GM06990 (cell line): Measurements from ENCODE around the gene KRT81.

Experiments used
- DNase-seq: peaks from one replicate; pipeline ENCODE4 v3.0.0-alpha.2; 2011; ENCODE audit not compliant: insufficient read length; ENCODE audit errors: extremely low read depth
- H3K27me3 ChIP-seq: replicated peaks from 2 replicates; pipeline ENCODE4 v1.6.0; 2011; ENCODE audit warnings: low read length; ENCODE audit not compliant: control insufficient read depth, insufficient read depth
- H3K36me3 ChIP-seq: 2 replicates; pipeline ENCODE4 v1.5.1; 2011; ENCODE audit warnings: low read length; ENCODE audit not compliant: control insufficient read depth, insufficient read depth
- H3K4me3 ChIP-seq: replicated peaks from 2 replicates; pipeline ENCODE4 v1.5.1; 2011; ENCODE audit warnings: low read depth, mild to moderate bottlenecking, control low read depth, low read length
- CTCF ChIP-seq: IDR thresholded peaks from 2 replicates; pipeline ENCODE4 v1.5.1; 2011; ENCODE audit warnings: low read length, control low read depth, mild to moderate bottlenecking, inconsistent platforms; ENCODE audit not compliant: insufficient read depth, poor library complexity, severe bottlenecking

The KRT81 gene

GRCh38 chr12:52280319-52280795 lies 11.0 kb downstream of the KRT81 start:
- Histone ChIP-seq H3K36me3 (no peaks in the 10 kb centered on the region), H3K4me3 (no peak overlapping the region), H3K27me3 (no peaks in the 10 kb centered on the region; the same call in 1 of the 2 replicates)
- DNase-seq: no peak
- no peak for TF ChIP-seq CTCF

GRCh38 chr12:52279422-52280318 lies 11.7 kb downstream of the KRT81 start:
- Histone ChIP-seq H3K4me3 (no peak overlapping the region), H3K36me3 (no peaks in the 10 kb centered on the region), H3K27me3 (no peaks in the 10 kb centered on the region; the same call in 1 of the 2 replicates)
- no peak for DNase-seq
- no peak for TF ChIP-seq CTCF

GRCh38 chr12:52278575-52279421 lies 12.5 kb downstream of the KRT81 start:
- H3K4me3 ChIP-seq: no peak overlapping the region
- TF ChIP-seq CTCF: peak; percentile 98
- H3K36me3 ChIP-seq: no peaks in the 10 kb centered on the region
- peak; percentile 78 for DNase-seq
- no peaks in the 10 kb centered on the region; the same call in 1 of the 2 replicates for H3K27me3 ChIP-seq

- Histone ChIP-seq H3K4me3 (no peak overlapping the region), H3K27me3 (no peaks in the 10 kb centered on the region; the same call in 1 of the 2 replicates), H3K36me3 (no peaks in the 10 kb centered on the region)
- no peak for TF ChIP-seq CTCF
- DNase-seq: no peak
Observed at GRCh38 chr12:52277486-52278245, 13.7 kb downstream of the KRT81 start.

- no peak for TF ChIP-seq CTCF
- Histone ChIP-seq H3K27me3 (no peaks in the 10 kb centered on the region), H3K36me3 (no peaks in the 10 kb centered on the region), H3K4me3 (no peak overlapping the region)
- no peak for DNase-seq
Observed at GRCh38 chr12:52275686-52276085, 15.6 kb downstream of the KRT81 start.
